ENCODE measurements around the gene NAA15. TPM values are rescaled to one million over a fixed set of nuclear protein-coding genes. Genes with fewer than 3 reads are reported as not detected.

The NAA15 gene
- total RNA-seq, 1 experiment from 2014 or later, result 80.6 TPM

GRCh38 chr4:139389991-139390390 is 88.7 kb downstream of the NAA15 start:
- ChIA-PET CTCF (no interaction called here), POLR2A (interaction anchor here (1.2 kb wide), 1 partner anchor 16 kb away, joined by 3 read pairs; no protein-coding TSS in a partner anchor)
- intact Hi-C loops (cut with micrococcal nuclease), result no loop called here
- no peaks in the 10 kb centered on the region for H3K9me3 Mint-ChIP-seq (ENCODE audit: unreplicated experiment)
- TF ChIP-seq CTCF (IDR thresholded peaks at IDR 0.05; ENCODE audit: unreplicated experiment), result no peak
- no peak overlapping the region for H3K4me3 Mint-ChIP-seq (ENCODE audit: unreplicated experiment)
- H3K36me3 Mint-ChIP-seq (ENCODE audit: insufficient read depth, unreplicated experiment), result peaks cover 63% of the 10 kb centered on the region
- H3K27ac Mint-ChIP-seq (ENCODE audit: low read depth, unreplicated experiment), result no peak overlapping the region
- BruUV-seq (replicated peaks), result no TSS peak
- no peaks in the 10 kb centered on the region for H3K4me1 Mint-ChIP-seq (ENCODE audit: insufficient read depth, unreplicated experiment)
- no peak for DNase-seq (ENCODE audit: unreplicated experiment)
- H3K27me3 Mint-ChIP-seq (ENCODE audit: insufficient read depth, unreplicated experiment), result no peaks in the 10 kb centered on the region

- BruUV-seq (replicated peaks), result no TSS peak
- no peaks in the 10 kb centered on the region for H3K4me1 Mint-ChIP-seq (ENCODE audit: insufficient read depth, unreplicated experiment)
- no peak for DNase-seq (ENCODE audit: unreplicated experiment)
- TF ChIP-seq CTCF (IDR thresholded peaks at IDR 0.05; ENCODE audit: unreplicated experiment), result no peak
- H3K27me3 Mint-ChIP-seq (ENCODE audit: insufficient read depth, unreplicated experiment), result no peaks in the 10 kb centered on the region
- POLR2A ChIA-PET, result interaction anchor here (0.7 kb wide), 1 partner anchor 90 kb away, joined by 3 read pairs; no protein-coding TSS in a partner anchor
- H3K36me3 Mint-ChIP-seq (ENCODE audit: insufficient read depth, unreplicated experiment), result peaks cover 81% of the 10 kb centered on the region
- H3K27ac Mint-ChIP-seq (ENCODE audit: low read depth, unreplicated experiment), result no peak overlapping the region
- CTCF ChIA-PET, result interaction anchor here (1.2 kb wide), 1 partner anchor 24 kb away, joined by 4 read pairs; no protein-coding TSS in a partner anchor
- H3K9me3 Mint-ChIP-seq (ENCODE audit: unreplicated experiment), result no peaks in the 10 kb centered on the region
- H3K4me3 Mint-ChIP-seq (ENCODE audit: unreplicated experiment), result no peak overlapping the region
- intact Hi-C loops (cut with micrococcal nuclease), result no loop called here
Measured at GRCh38 chr4:139391731-139392130, 90.4 kb downstream of the NAA15 start.

- no peak for DNase-seq (ENCODE audit: unreplicated experiment)
- Mint-ChIP-seq H3K4me1 (ENCODE audit: insufficient read depth, unreplicated experiment) (no peaks in the 10 kb centered on the region), H3K27me3 (ENCODE audit: insufficient read depth, unreplicated experiment) (no peaks in the 10 kb centered on the region), H3K27ac (ENCODE audit: low read depth, unreplicated experiment) (no peak overlapping the region), H3K36me3 (ENCODE audit: insufficient read depth, unreplicated experiment) (peaks cover 80% of the 10 kb centered on the region), H3K4me3 (ENCODE audit: unreplicated experiment) (no peak overlapping the region), H3K9me3 (ENCODE audit: unreplicated experiment) (no peaks in the 10 kb centered on the region)
- intact Hi-C loops (cut with micrococcal nuclease), result no loop called here
- no TSS peak for BruUV-seq (replicated peaks)
- no peak for TF ChIP-seq CTCF (IDR thresholded peaks at IDR 0.05; ENCODE audit: unreplicated experiment)
- CTCF ChIA-PET, result no interaction called here
- POLR2A ChIA-PET, result no interaction called here
Measured at GRCh38 chr4:139392797-139393196, 91.5 kb downstream of the NAA15 start.

- Mint-ChIP-seq H3K27ac (ENCODE audit: low read depth, unreplicated experiment) (no peak overlapping the region), H3K4me3 (ENCODE audit: unreplicated experiment) (no peak overlapping the region), H3K27me3 (ENCODE audit: insufficient read depth, unreplicated experiment) (no peaks in the 10 kb centered on the region), H3K9me3 (ENCODE audit: unreplicated experiment) (no peaks in the 10 kb centered on the region), H3K36me3 (ENCODE audit: insufficient read depth, unreplicated experiment) (peaks cover 30% of the 10 kb centered on the region), H3K4me1 (ENCODE audit: insufficient read depth, unreplicated experiment) (no peaks in the 10 kb centered on the region)
- POLR2A ChIA-PET, result no interaction called here
- CTCF ChIA-PET, result interaction anchor here (1.4 kb wide), 1 partner anchor 17 kb away, joined by 5 read pairs; no protein-coding TSS in a partner anchor
- TF ChIP-seq CTCF (IDR thresholded peaks at IDR 0.05; ENCODE audit: unreplicated experiment), result no peak
- intact Hi-C loops (cut with micrococcal nuclease), result no loop called here
- no TSS peak for BruUV-seq (replicated peaks)
- DNase-seq (ENCODE audit: unreplicated experiment), result no peak
Measured at GRCh38 chr4:139401368-139401767, 100.1 kb downstream of the NAA15 start.
